ENCODE data around the gene CBFA2T3.

CBFA2T3 gene

GRCh38 chr16:88874938-88875599, 101.9 kb downstream of the CBFA2T3 start:
- TF ChIP-seq CTCF (IDR thresholded peaks at IDR 0.05; ENCODE audit: control insufficient read depth, extremely low read depth, insufficient read depth) = no peak
- DNase-seq (ENCODE audit: low read depth) = no peak
- H3K4me3 ChIP-seq (ENCODE audit: low read depth, low read length) = no peak overlapping the region

GRCh38 chr16:88872650-88873331, 104.2 kb downstream of the CBFA2T3 start:
- H3K4me3 ChIP-seq (ENCODE audit: low read depth, low read length) = no peak overlapping the region
- no peak for TF ChIP-seq CTCF (IDR thresholded peaks at IDR 0.05; ENCODE audit: control insufficient read depth, extremely low read depth, insufficient read depth)
- no peak for DNase-seq (ENCODE audit: low read depth)

GRCh38 chr16:88871730-88872416, 105.1 kb downstream of the CBFA2T3 start:
- no peak for DNase-seq (ENCODE audit: low read depth)
- TF ChIP-seq CTCF (IDR thresholded peaks at IDR 0.05; ENCODE audit: control insufficient read depth, extremely low read depth, insufficient read depth) = no peak
- no peak overlapping the region for H3K4me3 ChIP-seq (ENCODE audit: low read depth, low read length)

- no peak for DNase-seq (ENCODE audit: low read depth)
- TF ChIP-seq CTCF (IDR thresholded peaks at IDR 0.05; ENCODE audit: control insufficient read depth, extremely low read depth, insufficient read depth) = no peak
- no peak overlapping the region for H3K4me3 ChIP-seq (ENCODE audit: low read depth, low read length)
Observed at GRCh38 chr16:88871349-88871702, 105.7 kb downstream of the CBFA2T3 start.

GRCh38 chr16:88870608-88871348, 106.2 kb downstream of the CBFA2T3 start:
- no peak for DNase-seq (ENCODE audit: low read depth)
- H3K4me3 ChIP-seq (ENCODE audit: low read depth, low read length) = no peak overlapping the region
- no peak for TF ChIP-seq CTCF (IDR thresholded peaks at IDR 0.05; ENCODE audit: control insufficient read depth, extremely low read depth, insufficient read depth)

GRCh38 chr16:88869673-88869980, 107.4 kb downstream of the CBFA2T3 start:
- no peak for DNase-seq (ENCODE audit: low read depth)
- no peak for TF ChIP-seq CTCF (IDR thresholded peaks at IDR 0.05; ENCODE audit: control insufficient read depth, extremely low read depth, insufficient read depth)
- no peak overlapping the region for H3K4me3 ChIP-seq (ENCODE audit: low read depth, low read length)

All from LNCaP clone FGC (cell line).